ENCODE measurements around the gene RBFOX1.

Gene RBFOX1

DNA sequence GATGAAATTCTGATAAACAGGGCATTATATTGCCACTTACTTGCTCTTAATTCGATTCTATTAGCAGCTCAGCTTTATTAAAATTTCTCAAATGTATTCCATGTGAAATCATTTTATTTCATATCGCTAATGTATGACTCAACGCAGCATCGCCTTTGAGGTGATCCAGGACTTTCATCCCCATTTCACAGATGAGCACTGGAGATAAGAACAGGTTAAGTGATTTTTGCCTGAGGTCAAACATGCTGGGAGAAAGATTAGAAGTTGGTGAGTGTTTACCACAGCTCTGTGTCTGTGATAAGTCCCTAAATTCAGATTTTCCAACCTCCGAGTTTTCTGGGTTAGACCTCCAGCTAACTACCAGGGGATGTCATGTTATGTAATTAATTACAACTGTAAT lies 43.6 kb downstream of the RBFOX1 start:
- DNase-seq = no peak

DNA sequence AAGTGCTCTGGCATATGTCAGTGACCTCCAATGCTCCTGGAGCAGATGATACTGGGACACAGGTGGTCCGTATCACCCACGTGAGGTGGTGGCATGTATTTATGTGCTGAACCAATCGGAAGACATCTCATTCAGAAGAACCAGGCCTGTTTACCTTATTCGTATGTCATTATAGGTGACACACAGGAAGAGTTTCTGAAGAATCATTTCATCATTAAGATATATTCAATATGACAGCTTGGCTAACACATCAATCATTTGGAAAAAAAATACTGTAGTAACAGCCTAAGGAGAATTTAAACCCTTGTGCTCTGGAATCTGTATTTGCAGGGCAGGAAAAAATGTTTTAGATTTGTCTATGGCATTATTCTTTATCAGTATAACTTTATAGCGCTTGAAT lies 44.6 kb downstream of the RBFOX1 start:
- no peak for DNase-seq

DNA sequence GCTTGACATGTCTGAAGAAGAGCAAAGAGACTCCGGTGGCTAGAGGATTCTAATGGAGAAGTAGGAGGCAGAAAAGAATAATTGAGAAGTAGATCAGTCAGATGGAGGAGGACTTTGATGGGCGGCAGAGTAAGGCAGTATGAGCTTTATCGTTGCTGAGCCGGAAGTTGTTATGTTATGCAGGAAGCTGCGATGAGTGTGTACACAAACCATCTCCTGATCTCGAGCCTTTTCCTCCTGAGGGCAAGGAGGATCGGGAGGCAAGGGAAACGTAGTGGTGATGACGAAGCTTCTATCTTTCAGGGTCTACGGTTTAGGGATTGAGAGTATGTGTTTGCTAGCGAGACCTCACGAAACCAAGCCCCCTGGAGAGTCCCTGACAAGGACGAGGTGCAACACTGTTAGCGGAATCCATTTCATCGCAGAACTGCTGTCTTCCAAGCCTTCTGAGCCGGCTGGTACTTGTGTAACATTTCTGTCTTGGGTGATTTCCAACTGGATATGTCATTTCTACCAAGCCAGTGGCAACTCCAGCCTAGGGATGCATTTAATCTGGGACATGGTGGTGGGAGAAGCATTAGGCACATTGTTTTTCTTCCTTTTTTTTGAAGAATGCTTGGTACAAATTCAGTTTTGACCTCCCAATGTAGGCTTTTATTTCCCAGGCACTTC lies 45.5 kb downstream of the RBFOX1 start:
- no peak for DNase-seq

DNA sequence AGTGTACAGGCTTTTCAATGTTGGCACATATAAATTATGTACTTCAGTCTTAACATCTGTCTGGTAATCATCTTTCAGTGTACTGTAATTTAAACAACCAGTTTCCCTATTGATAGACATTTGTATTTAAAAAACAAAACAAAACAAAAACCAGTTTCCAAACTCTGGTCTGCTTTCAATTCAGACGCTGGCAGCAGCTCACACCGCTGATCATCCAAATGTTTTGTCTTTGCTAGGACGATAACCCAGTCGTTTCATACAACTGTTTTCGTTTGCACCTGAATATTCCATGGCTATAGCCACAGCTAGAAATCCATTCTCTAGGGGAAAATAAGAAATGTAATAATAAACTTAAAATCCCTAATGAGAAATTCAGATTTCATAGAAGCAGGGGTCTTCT lies 47.8 kb downstream of the RBFOX1 start:
- no peak for DNase-seq

DNA sequence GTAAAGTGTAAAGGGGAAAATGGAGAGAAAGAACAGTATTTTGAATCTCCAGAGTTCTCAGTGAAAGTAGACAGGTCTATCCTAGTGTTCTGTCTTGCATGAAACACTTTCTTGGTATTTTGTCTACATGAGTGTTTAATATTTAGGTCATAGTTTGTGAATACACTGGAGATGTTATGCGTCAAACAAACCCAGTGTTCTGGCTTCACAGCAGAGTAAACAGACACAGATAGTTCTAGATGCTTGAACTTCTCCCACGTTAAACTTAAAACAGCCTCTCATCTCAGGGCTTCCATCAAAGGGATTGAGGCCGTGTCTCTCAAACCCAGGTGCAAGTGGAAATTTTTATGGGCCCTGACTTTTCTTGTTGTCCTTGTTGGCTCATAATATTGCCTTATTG lies 48.3 kb downstream of the RBFOX1 start:
- DNase-seq = no peak

DNA sequence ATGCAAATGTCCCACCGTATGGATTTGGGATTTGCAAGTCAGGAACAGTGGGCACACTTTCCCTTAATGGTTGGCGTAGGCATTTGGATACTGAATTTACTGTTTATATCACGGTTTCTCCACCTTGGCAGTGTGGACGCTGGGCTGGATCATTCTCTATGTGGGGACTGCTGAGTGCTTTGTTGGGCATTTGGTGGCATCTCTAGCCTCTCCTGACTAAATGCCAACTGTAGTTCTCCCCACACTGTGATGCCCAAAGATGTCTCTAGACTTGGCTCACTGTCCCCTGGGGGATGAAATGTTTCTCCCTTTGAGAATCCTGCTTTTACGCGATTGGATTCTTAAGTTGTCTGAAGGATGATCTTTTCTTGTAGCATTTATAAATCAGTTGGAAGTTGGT lies 49.0 kb downstream of the RBFOX1 start:
- no peak for DNase-seq

DNA sequence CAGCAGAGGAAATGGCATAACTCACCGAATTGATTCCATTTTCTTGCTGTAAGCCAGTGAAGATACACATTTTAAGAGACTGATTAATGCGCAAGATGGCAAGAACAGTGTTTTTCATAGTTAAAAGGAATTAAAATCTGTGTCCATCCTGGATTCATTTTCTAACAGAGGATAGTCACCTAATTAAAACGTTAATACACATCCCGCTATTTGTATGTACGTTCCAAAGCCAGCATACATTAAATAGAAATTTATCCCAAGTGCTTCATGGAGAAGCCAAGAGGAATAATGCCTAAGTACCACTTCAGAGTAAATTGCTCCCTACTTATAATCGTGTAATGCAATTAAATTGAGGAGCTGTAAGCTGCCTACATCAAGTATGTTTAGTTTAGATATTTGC lies 49.9 kb downstream of the RBFOX1 start:
- DNase-seq = no peak

DNA sequence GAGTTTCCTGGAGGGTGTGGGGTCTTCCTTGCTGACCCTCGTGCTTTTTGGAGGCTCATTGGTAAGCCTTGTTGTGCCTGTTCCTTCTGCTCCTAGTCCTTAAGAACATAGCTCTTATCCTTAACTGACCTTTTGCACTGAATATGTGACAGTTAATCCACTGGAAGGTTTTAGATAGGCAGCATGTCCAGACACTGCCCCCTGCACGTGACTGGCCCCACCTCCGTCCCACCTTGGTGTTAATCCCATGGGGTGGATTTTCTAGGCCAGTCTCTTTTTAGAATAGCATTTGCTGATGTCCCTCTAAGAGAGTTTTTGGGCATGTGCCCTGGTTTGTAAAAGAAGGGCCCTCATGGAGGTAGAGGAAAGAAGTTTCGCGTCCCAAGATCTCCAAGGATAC lies 58.3 kb downstream of the RBFOX1 start:
- DNase-seq = no peak

DNA sequence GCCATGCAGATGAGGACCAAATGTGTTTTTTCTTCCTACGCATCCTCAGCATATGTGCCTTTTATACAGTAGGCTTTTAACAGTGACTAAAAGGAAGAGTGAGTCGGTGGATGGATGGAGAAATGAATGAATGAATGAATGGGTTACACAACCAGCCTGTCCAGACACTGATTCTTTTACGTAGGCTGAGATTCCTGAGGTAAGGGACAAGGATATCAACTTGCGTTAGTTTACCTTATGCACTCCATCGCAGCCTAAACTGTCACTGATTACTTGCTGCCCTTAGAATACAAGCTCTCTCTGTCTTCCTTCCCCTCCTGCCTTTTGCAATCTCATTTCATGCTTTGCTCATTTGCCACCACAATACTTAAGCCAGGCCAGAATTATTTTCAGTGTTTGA lies 59.0 kb downstream of the RBFOX1 start:
- no peak for DNase-seq

DNA sequence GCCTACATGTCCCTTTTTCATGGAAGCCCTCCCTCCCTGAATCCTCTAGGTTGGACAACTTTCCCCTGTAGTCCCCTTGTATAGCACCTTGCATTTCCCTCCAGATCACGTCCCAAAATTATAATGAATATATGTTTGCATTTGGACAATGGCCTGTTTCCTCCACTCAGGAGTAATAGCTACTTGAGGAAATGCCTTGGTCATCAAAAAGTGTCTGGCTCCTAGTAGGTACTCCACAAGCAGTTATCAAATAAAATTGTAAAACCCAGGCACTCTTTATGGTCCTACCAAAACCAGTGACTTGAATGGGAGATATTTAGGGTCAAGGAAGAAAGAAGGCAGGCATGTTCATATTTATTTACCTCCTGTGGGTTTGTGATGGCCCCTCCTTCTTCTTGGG lies 59.6 kb downstream of the RBFOX1 start:
- no peak for DNase-seq

DNA sequence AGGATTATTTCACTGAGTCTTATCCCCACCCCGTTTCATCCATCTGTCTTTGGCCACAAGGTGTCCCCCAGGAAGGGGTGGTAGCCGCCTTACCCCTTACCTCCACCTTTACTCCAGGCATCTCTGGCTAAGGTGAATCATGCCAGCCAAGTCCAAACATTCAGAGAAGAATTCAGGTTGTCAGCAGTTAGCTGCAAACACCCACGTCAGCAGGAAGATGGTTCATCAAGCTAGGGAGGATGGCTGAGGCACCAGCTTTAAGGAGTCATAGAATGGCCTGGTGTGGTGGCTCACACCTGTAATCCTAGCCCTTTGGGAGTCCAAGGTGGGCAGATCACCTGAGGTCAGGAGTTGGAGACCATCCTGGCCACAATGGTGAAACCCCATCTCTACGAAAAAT lies 61.0 kb downstream of the RBFOX1 start:
- DNase-seq = no peak

DNA sequence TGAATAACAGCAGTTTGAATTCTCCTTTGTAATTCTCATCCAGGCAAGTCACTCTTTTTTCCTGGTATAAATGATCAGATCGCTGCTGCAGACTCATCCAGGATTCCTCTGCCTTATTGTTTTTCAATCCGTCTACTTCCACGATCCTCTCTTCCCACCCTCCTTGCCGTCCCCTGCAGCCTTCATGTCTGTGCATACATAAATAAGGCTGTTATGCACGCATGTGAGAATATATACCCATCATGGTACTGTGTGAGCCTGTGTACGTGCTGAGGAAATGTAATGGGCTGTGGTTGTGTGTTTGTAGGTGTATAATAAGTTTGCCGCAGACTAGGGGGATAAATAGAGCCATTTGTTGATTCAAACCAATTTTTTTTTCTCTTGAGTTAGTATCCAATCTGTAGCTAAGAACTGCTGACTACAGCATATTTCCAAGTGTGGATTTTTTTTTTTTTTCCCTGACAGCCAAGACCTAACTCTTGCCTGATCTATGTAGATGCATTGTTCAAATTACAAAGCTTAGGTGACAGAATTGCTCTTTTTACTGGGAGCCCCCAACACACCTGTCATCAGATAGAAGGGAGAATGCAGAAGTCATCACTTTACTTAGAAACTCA lies 62.2 kb downstream of the RBFOX1 start:
- no peak for DNase-seq

DNA sequence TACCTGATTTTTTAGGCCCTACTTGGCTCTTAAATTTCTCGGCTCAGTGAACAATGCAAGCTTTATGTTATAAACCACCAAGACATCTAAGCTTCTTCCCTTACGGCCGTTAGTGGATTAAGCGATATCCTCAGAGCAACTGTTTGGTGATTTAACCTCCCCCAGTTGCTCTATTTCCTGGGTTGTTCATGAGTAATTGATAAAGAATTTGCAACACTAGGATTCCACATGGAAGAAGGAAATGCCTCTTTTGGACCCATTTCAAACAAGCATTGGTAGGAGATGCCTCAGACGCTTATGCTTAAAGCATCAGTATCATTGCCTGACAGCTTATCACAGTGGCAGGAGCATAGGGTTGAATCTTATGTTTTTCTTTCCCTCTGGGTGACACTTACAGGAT lies 65.3 kb downstream of the RBFOX1 start:
- DNase-seq = no peak

DNA sequence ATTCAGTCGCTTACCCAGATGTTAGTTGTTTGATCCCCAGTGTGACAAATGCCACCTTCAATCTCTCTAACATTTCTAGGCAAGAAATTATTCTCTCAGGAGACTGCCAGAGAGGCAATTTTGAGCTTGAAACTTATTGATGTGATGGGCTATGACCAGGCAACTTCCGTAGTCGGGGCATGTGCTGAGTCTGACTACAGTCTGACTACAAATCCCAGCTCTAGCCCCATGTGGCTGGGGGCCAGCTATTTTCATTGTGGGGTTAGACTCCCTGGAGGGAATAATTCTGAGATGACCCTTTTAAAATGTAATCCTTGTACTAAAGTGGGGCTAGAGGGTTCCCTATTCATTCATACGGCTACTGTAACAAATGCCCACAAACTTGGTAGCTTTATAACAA lies 65.9 kb downstream of the RBFOX1 start:
- no peak for DNase-seq

DNA sequence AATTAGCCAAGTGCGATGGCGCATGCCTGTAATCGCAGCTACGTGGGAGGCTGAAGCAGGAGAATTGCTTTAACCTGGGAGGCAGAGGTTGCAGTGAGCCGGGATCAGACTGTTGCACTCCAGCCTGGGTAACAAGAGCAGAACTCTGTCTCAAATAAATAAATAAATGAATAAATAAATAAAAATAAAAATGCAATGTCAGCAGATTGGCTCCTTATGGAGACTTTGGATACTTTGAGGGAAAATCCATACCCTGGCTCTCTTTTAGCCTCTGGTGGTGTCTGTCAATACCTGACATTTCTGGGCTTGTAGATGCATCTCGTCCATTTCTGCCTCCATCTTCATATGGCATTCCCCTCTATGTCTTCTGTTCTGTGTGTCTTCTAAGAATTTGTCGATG lies 66.7 kb downstream of the RBFOX1 start:
- no peak for DNase-seq

DNA sequence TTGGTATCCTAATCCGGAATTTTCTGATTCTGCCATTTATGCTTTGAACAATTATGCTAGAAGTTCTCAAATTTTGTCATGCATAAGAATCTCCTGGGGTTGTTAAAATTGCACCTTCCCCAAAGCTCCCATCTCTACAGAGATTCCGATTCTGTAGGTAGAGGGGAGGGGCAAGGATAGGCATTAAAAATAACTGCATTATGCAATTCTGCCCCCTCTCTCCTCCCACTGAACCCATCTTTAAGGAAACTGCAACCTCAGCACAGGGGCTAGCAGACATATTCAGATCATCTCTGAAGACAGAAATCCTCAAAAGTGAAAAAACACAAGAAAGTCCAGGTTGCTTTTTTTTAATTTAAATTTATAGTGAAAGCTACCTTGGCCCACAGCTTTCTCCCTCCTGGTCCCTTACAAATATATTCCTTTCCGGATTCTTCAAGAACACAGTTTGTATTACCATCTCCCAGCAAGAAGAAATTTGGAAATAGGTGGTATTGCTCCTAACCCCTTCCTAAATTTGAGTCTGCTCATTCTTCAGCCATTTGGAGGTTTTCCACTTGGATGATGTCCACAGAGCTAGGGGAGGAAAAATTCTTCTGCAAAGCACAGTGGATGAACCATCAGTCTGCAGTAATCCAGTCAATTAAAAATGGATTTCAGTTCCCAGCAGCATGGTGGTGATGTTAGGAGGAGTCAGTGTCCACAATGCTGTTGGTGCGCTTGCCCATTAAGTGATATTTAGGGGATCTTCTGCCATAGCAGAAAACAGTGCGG lies 67.7 kb downstream of the RBFOX1 start:
- DNase-seq = no peak

DNA sequence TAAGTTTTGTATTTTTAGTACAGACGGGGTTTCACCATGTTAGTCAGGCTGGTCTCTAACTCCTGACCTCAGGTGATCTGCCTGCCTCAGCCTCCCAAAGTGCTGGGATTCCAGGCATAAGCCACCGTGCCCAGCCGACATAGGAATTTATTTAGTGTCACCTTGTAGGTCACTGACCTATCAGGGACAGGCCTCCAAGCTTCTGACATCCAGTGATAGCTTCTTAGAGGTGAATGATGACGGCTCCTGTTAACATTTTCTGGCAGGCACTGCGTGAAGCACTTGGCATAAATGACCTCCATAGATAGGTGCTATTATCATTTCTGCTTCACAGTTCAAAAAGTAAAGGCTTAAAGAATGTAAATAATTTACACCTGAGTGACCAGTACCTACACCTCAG lies 71.6 kb downstream of the RBFOX1 start:
- DNase-seq = no peak

DNA sequence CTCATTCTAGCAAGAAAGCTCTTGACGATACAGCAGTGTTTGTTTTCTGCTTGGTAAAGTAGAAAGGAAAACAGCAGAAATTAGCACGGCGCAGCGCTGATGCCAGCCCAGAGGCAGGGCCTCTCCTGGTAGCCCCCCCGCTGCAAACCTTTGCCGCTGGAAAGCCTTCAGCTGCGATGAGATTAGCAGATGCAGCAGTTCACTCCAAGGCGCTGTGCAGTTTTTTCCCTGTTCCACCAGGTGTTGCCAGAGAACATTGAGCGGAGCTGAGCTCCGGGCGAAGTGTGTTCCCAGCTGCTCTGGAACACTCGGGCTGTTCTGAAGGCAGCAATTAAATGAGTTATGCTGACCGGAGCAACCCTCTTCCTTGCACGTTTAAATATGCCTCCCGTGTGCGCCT lies 72.5 kb downstream of the RBFOX1 start:
- DNase-seq = no peak

DNA sequence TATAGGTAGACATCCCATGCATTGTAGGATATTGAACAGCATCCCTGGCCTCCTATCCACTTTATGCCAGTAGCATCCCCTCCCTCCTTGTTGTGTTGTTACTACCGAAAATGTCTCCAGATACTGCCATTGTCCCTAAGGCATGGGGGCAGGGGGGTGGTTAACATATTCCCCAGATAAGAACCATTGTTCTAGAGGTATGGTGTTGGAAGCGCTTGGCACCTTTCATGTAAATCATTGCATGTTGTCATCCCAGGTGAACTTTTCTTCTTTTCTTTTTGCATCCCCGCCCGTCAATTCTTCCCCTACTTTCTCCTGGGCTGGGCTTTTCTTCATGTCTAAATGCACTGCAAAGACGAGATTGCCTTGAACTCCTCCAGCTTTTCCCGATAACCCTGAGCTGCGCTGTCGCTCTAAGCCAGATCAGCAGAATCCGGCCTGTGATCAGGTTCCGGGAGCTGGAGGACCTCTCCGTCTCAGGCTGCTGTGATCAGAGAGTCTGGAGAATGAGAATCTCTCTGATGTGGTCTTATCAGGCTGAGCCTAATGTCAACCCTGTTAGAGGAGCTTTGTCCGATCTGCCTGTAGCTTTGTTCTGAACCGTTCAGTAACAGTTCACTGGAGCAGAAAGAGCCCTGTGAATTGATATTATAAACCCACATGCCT lies 76.2 kb downstream of the RBFOX1 start:
- DNase-seq = no peak

DNA sequence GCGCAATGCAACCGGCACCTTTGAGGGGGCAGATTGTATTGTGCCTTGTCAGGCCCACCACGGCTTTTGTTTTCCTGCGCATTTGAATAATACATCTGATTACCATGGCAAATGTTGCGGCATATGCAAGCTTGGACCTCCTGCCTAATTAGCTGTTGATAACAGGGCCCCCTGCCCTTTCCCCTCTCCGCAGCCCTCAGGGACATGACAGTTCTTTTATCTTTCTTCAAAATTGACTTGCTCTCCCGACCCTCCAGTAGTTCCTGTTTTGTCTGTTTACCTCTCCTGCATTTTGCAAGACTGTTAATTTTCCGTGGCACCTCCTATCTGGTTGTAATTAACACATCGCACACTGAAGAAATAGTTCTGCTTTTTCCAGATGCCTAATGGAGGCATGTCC lies 86.8 kb downstream of the RBFOX1 start:
- DNase-seq = no peak

DNA sequence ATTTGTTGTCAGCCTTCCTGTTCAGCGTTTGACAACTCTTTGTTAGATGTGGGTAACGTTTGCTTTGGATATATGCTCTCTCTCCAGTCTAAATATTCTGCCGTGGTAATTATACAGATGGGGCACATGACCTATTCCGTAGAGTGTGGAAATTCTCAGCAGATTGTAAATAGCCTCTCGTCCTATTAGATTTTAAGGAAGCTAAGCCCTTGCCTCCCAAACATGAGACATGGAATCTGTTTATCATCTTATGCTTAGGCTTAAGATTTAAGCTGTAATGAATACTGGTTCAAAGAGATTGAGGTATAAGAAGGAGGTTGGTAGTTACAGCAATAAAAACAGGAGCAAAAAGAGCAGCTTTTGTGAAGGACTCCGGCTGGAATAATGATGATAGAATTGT lies 87.4 kb downstream of the RBFOX1 start:
- DNase-seq = no peak

DNA sequence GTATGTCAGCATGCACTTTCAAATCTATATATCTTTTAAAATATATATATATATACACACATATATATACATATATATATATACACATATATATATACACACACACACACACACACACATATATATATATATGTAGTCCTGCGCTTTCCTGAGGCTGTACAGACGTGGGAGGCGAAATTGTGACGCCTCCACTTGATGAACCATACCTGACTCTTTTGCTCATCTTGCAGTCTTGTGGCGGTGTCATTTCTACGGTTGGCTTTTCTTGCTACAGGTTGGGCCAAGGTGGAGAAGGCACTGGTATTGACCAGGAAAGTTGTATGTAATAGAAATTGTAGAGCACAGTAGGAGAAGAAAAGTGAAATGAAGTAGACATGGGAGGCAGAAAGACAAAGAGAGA lies 88.2 kb downstream of the RBFOX1 start:
- DNase-seq = no peak

DNA sequence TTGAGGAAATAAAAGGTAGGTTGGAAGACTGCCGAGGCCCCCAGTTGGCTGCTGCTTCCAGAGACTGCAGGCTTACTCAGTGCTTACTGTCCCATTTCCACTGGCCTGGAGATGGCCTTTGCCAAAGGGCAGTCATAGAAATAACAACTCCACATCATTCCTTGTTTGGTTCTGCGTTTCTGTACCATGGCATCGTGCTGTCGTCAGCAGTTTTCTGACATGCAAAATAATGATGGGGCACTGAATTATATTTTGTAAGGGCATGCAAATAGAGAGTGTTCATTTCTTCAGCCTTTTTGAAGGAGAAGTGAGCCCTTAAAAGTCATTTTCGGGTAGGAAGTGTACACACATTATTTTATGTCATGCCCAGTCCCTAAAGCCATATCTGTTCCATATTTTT lies 88.9 kb downstream of the RBFOX1 start:
- no peak for DNase-seq

Data from activated CD8-positive, alpha-beta memory T cell treated with anti-CD3 and anti-CD28 coated beads, Interleukin-2, amount 50 U/mL, for 48 hours (primary cell).